ENCODE measurements around the gene ELAC1. TPM values are rescaled to one million over a fixed set of nuclear protein-coding genes. Genes with fewer than 3 reads are reported as not detected.
"Not testable (repeated sequence)": the region's sequence is repeated elsewhere in the genome, so short reads cannot be mapped to it uniquely, and the experiment has no call there.

The ELAC1 gene
- total RNA-seq, 1 donor from 2014 or later = 14.0 TPM

- peaks cover 8% of the 10 kb centered on the region for H3K36me3 Mint-ChIP-seq (ENCODE audit: low read depth)
- H3K4me1 Mint-ChIP-seq = no peaks in the 10 kb centered on the region
- POLR2A ChIA-PET = no interaction called here
- H3K9me3 Mint-ChIP-seq = no peaks in the 10 kb centered on the region
- CTCF ChIA-PET = no interaction called here
- no peak overlapping the region for H3K4me3 Mint-ChIP-seq
- no peaks in the 10 kb centered on the region for H3K27me3 Mint-ChIP-seq
- no peak for TF ChIP-seq CTCF (IDR thresholded peaks at IDR 0.05)
- DNase-seq (no peak), ATAC-seq (ENCODE audit: low read depth) (no peak)
- no peak overlapping the region for H3K27ac Mint-ChIP-seq
- intact Hi-C loops (cut with micrococcal nuclease) = no loop called here
Observed at GRCh38 chr18:50992351-50992762, 24.5 kb downstream of the ELAC1 start.

- H3K27me3 Mint-ChIP-seq = no peaks in the 10 kb centered on the region
- peaks cover 2% of the 10 kb centered on the region for H3K9me3 Mint-ChIP-seq
- H3K4me1 Mint-ChIP-seq = no peaks in the 10 kb centered on the region
- TF ChIP-seq CTCF (IDR thresholded peaks at IDR 0.05) = no peak
- DNase-seq (no peak), ATAC-seq (ENCODE audit: low read depth) (no peak)
- intact Hi-C loops (cut with micrococcal nuclease) = no loop called here
- ChIA-PET CTCF (no interaction called here), POLR2A (no interaction called here)
- H3K36me3 Mint-ChIP-seq (ENCODE audit: low read depth) = no peaks in the 10 kb centered on the region
- H3K27ac Mint-ChIP-seq = no peak overlapping the region
- no peak overlapping the region for H3K4me3 Mint-ChIP-seq
Observed at GRCh38 chr18:50994031-50994430, 26.2 kb downstream of the ELAC1 start.

- H3K36me3 Mint-ChIP-seq (ENCODE audit: low read depth); H3K4me1 Mint-ChIP-seq; H3K4me3 Mint-ChIP-seq; H3K27me3 Mint-ChIP-seq; ATAC-seq (ENCODE audit: low read depth); POLR2A ChIA-PET; DNase-seq; CTCF ChIA-PET; H3K27ac Mint-ChIP-seq; intact Hi-C loops (cut with micrococcal nuclease); H3K9me3 Mint-ChIP-seq: not testable (repeated sequence)
Observed at GRCh38 chr18:51003174-51003573, 35.3 kb downstream of the ELAC1 start.

- Mint-ChIP-seq H3K9me3 (peaks cover 4% of the 10 kb centered on the region), H3K36me3 (ENCODE audit: low read depth) (no peaks in the 10 kb centered on the region), H3K4me1 (no peaks in the 10 kb centered on the region), H3K4me3 (no peak overlapping the region), H3K27ac (no peak overlapping the region), H3K27me3 (no peaks in the 10 kb centered on the region)
- TF ChIP-seq CTCF (IDR thresholded peaks at IDR 0.05) = no peak
- ATAC-seq (ENCODE audit: low read depth) (no peak), DNase-seq (no peak)
- CTCF ChIA-PET = interaction anchor here (0.6 kb wide), 1 partner anchor 44 kb away, joined by 3 read pairs; no protein-coding TSS in a partner anchor
- intact Hi-C loops (cut with micrococcal nuclease) = no loop called here
- POLR2A ChIA-PET = no interaction called here
Observed at GRCh38 chr18:51006061-51006818, 38.4 kb downstream of the ELAC1 start.

DNA sequence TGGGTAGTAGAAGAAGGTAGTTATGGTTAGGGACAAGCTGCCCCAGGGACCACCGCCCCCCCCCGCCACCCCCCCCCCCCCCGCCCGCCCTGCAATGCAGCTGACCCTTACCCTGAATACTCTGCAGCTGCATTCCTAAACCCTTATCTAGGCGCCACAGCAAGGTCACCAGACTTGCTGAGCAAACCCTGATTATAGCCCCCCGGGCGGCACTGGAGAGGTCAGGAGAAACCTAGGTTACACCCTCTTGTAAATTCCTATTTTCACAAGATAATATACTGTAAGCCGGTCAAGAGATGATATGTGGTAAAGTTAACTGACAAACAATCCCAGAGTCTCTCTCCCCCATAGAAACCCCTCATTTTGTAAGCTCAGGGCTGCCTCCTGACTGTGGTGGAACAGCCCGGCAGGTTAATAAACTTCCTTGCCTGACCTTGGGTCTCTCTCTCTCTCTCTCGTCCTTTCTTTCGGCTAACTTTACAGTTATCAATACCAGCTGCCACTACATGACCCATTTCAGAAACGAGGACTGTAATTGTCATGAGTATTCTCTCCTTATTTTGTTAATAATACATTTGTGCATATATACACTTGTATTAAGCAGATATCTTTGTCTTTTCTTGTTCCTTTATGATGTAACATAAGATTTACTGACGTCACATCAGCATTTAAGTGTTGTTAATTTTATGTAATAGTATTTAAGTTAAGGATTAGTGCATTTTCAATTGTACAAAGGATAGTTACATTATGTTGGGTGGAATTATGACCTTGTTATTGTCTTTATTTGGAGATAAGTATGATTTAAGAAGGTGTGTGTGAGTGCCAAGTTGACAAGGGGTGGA is 39.3 kb downstream of the ELAC1 start:
- ChIA-PET POLR2A (no interaction called here), CTCF (interaction anchor here (0.6 kb wide), 1 partner anchor 43 kb away, joined by 3 read pairs; no protein-coding TSS in a partner anchor)
- Mint-ChIP-seq H3K9me3 (peaks cover 2% of the 10 kb centered on the region), H3K27ac (no peak overlapping the region), H3K27me3 (no peaks in the 10 kb centered on the region), H3K36me3 (ENCODE audit: low read depth) (no peaks in the 10 kb centered on the region), H3K4me1 (no peaks in the 10 kb centered on the region), H3K4me3 (no peak overlapping the region)
- intact Hi-C loops (cut with micrococcal nuclease) = no loop called here
- ATAC-seq (ENCODE audit: low read depth) (no peak), DNase-seq (no peak)
- no peak for TF ChIP-seq CTCF (IDR thresholded peaks at IDR 0.05)
